GM12878 (cell line): ENCODE measurements around the gene GCDH. TPM values are rescaled to one million over a fixed set of nuclear protein-coding genes. Genes with fewer than 3 reads are reported as not detected.

ENCODE experiments used
- ATF7 ChIP-seq: fragments of 450-650 bp; IDR thresholded peaks from 2 replicates; pipeline ENCODE4 v1.6.1; 2016; ENCODE audit warnings: low read depth, mild to moderate bottlenecking
- BHLHE40 ChIP-seq, 2 experiments: fragments of 450-650 bp in 1 of 2; IDR thresholded peaks; 2 replicates each; pipeline ENCODE4 v1.6.1; 2011 to 2017; ENCODE audit warnings: low read depth in 2 of 2, borderline replicate concordance in 1 of 2, improper control_type of control experiment in 1 of 2, low read length in 1 of 2, mild to moderate bottlenecking in 1 of 2
- CEBPB ChIP-seq, 2 experiments: fragments of 150-350 bp in 1 of 2; IDR thresholded peaks; 2 replicates each; pipeline ENCODE4 v1.6.1; 2012 to 2014; ENCODE audit warnings: low read depth in 2 of 2, low read length in 2 of 2, borderline replicate concordance in 1 of 2, inconsistent platforms in 1 of 2
- CREB1 ChIP-seq: IDR thresholded peaks from 2 replicates; pipeline ENCODE4 v1.6.1; 2012; ENCODE audit warnings: low read depth, mild to moderate bottlenecking, inconsistent platforms
- ETV6 ChIP-seq, 2 experiments: fragments of 450-650 bp in 1 of 2; IDR thresholded peaks in 1 of 2; conservative IDR thresholded peaks in 1 of 2; 2 replicates each; pipeline ENCODE4 v1.6.1; 2014; ENCODE audit warnings: antibody characterized with exemption in 1 of 2, borderline replicate concordance in 1 of 2, low read depth in 1 of 2, mild to moderate bottlenecking in 1 of 2, moderate library complexity in 1 of 2
- MYC ChIP-seq: IDR thresholded peaks from 2 replicates; pipeline ENCODE4 v1.6.1; 2011; ENCODE audit warnings: mild to moderate bottlenecking, low read length, moderate library complexity, inconsistent platforms; ENCODE audit not compliant: insufficient read depth, insufficient replicate concordance, insufficient read length, severe bottlenecking
- NBN ChIP-seq: fragments of 450-650 bp; IDR thresholded peaks from 2 replicates; pipeline ENCODE4 v1.6.1; 2016
- SMARCA5 ChIP-seq: fragments of 450-650 bp; IDR thresholded peaks from 2 replicates; pipeline ENCODE4 v1.6.1; 2017; ENCODE audit warnings: mild to moderate bottlenecking
- SUPT20H ChIP-seq: IDR thresholded peaks from 2 replicates; pipeline ENCODE4 v1.6.1; 2011; ENCODE audit warnings: low read depth, mild to moderate bottlenecking, low read length, moderate library complexity, borderline replicate concordance; ENCODE audit not compliant: control insufficient read depth
- TBL1XR1 ChIP-seq: IDR thresholded peaks from 2 replicates; pipeline ENCODE4 v1.6.1; 2012; ENCODE audit warnings: low read depth, low read length, improper control_type of control experiment
- YY1 ChIP-seq: IDR thresholded peaks from 2 replicates; pipeline ENCODE4 v1.6.1; 2011; ENCODE audit warnings: low read depth, mild to moderate bottlenecking, low read length
- ZNF217 ChIP-seq: fragments of 450-650 bp; IDR thresholded peaks from 2 replicates; pipeline ENCODE4 v1.6.1; 2017; ENCODE audit warnings: antibody characterized with exemption, mild to moderate bottlenecking
- polyA plus RNA-seq, 11 experiments: library from polyadenylated mRNA; depleted of rRNA in 4 of 11; unstranded in 6 of 11; stranded (reverse) in 5 of 11; fragments of >200 nt; fragmentation: Nextera tagmentation in 4 of 11; fragmentation: Illumina TruSeq in 1 of 11; extraction: Ambion mirVana in 4 of 11; extraction: Trizol in 1 of 11; gene quantifications; 1 replicate in 1 of 11; 2 replicates in 10 of 11; pipeline versions ENCODE4 v1.2.1 to v1.2.3, GENCODE V29; 2011 to 2016; ENCODE audit warnings: inconsistent platforms in 2 of 11, missing spikeins in 2 of 11, low read depth in 1 of 11
- total RNA-seq, 4 experiments: library from RNA; depleted of rRNA in 3 of 4; stranded (reverse); fragments of >200 nt in 3 of 4; fragmentation: Illumina TruSeq in 1 of 4; extraction: Trizol in 1 of 4; gene quantifications; 2 replicates each; pipeline versions ENCODE4 v1.2.1 to v1.2.3, GENCODE V29; 2013 to 2021
- TF ChIP-seq, protein P1 (sequence below): fragments of 450-650 bp; IDR thresholded peaks from 2 replicates; pipeline ENCODE4 v1.6.1; 2016; ENCODE audit warnings: mild to moderate bottlenecking
- TF ChIP-seq, protein P2 (sequence below): IDR thresholded peaks from 2 replicates; pipeline ENCODE4 v1.6.1; 2012; ENCODE audit warnings: low read depth, low read length, improper control_type of control experiment
- TF ChIP-seq, protein P3 (sequence below): fragments of 450-650 bp; formaldehyde crosslinking; IDR thresholded peaks from 2 replicates; pipeline ENCODE4 v1.4.0; 2022; ENCODE audit warnings: mild to moderate bottlenecking, moderate library complexity
- TF ChIP-seq, protein P4 (sequence below): fragments of 450-650 bp; IDR thresholded peaks from 2 replicates; pipeline ENCODE4 v1.6.1; 2014; ENCODE audit warnings: mild to moderate bottlenecking
- TF ChIP-seq, protein P5 (sequence below): fragments of 450-650 bp; formaldehyde crosslinking; IDR thresholded peaks from 2 replicates; pipeline ENCODE4 v1.4.0; 2020; ENCODE audit warnings: mild to moderate bottlenecking, moderate library complexity

Gene GCDH
- total and polyA plus RNA-seq, 10 of the 15 experiments (the other 5 are each of a cell fraction or from before 2014, with no cell fraction given), result 4.2 to 69.4 (median 39.7) TPM

DNA sequence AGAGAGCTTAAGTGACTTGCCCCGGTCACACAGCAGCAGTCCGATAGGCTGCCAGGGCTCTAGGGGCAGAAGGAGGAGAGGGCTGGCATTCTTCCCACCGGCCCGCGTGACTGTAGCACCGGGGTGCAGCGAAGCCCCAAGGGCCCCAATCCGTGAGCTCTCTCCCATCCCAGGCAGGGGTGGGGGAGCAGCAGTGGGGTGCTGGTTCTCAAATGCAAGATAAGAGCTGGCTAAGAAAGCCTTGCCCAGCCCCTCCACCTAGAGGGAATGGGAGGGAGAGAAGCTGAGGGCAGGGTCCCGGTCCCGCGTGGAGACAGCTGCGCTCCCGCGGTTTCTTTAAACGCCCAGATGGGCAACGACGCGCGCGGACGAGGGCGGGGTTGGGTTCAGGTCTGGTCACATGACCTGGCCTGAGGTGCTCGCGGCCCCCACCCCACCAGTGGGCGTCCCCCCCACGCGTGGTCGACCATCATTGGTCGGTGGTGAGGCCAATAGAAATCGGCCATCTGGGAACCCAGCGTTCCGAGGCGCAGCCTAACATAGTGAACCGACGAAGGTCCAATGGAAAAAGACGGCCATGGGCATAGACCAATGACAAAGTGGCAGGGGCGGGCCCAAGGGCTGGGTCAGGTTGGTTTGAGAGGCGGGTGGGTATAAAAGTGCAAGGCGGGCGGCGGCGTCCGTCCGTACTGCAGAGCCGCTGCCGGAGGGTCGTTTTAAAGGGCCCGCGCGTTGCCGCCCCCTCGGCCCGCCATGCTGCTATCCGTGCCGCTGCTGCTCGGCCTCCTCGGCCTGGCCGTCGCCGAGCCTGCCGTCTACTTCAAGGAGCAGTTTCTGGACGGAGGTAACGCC is 47.2 kb downstream of the GCDH start, which contains the start of gene CALR (continued):
- TF ChIP-seq NBN (0 out of 2 replicates have a peak, but pooled peaks have one; percentile 14), SMARCA5 (peak; percentile 54; the same call in 1 of the 2 replicates), ETV6 (conservative IDR thresholded peaks at IDR 0.05 in 1 of 2, IDR thresholded peaks at IDR 0.05 in 1 of 2; ENCODE audit: borderline replicate concordance in 1 of 2, low read depth in 1 of 2) (no peak), MYC (peak; percentile 2), ZNF217 (no peak), YY1 (peak; percentile 88), BHLHE40 (IDR thresholded peaks at IDR 0.05; ENCODE audit: borderline replicate concordance in 1 of 2, low read depth in 2 of 2, low read length in 1 of 2) (peak; percentile 25 to 73; a peak in 3 of 4 replicates), SUPT20H (no peak), TBL1XR1 (no peak), ATF7 (peak; percentile 33; the same call in 1 of the 2 replicates), CREB1 (peak; percentile 78), CEBPB (IDR thresholded peaks at IDR 0.05; ENCODE audit: borderline replicate concordance in 1 of 2, low read depth in 2 of 2, low read length in 2 of 2) (no peak)
- TF ChIP-seq, protein P1, sequence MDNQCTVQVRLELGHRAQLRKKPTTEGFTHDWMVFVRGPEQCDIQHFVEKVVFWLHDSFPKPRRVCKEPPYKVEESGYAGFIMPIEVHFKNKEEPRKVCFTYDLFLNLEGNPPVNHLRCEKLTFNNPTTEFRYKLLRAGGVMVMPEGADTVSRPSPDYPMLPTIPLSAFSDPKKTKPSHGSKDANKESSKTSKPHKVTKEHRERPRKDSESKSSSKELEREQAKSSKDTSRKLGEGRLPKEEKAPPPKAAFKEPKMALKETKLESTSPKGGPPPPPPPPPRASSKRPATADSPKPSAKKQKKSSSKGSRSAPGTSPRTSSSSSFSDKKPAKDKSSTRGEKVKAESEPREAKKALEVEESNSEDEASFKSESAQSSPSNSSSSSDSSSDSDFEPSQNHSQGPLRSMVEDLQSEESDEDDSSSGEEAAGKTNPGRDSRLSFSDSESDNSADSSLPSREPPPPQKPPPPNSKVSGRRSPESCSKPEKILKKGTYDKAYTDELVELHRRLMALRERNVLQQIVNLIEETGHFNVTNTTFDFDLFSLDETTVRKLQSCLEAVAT, result no peak
- TF ChIP-seq, protein P2, sequence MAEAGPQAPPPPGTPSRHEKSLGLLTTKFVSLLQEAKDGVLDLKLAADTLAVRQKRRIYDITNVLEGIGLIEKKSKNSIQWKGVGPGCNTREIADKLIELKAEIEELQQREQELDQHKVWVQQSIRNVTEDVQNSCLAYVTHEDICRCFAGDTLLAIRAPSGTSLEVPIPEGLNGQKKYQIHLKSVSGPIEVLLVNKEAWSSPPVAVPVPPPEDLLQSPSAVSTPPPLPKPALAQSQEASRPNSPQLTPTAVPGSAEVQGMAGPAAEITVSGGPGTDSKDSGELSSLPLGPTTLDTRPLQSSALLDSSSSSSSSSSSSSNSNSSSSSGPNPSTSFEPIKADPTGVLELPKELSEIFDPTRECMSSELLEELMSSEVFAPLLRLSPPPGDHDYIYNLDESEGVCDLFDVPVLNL, result peak; percentile 88
- TF ChIP-seq, protein P3, sequence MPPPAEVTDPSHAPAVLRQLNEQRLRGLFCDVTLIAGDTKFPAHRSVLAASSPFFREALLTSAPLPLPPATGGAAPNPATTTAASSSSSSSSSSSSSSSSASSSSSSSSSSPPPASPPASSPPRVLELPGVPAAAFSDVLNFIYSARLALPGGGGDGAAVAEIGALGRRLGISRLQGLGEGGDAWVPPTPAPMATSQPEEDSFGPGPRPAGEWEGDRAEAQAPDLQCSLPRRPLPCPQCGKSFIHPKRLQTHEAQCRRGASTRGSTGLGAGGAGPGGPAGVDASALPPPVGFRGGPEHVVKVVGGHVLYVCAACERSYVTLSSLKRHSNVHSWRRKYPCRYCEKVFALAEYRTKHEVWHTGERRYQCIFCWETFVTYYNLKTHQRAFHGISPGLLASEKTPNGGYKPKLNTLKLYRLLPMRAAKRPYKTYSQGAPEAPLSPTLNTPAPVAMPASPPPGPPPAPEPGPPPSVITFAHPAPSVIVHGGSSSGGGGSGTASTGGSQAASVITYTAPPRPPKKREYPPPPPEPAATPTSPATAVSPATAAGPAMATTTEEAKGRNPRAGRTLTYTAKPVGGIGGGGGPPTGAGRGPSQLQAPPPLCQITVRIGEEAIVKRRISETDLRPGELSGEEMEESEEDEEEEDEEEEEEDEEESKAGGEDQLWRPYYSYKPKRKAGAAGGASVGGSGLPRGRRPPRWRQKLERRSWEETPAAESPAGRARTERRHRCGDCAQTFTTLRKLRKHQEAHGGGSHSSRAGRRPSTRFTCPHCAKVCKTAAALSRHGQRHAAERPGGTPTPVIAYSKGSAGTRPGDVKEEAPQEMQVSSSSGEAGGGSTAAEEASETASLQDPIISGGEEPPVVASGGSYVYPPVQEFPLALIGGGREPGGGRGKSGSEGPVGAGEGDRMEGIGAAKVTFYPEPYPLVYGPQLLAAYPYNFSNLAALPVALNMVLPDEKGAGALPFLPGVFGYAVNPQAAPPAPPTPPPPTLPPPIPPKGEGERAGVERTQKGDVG (CRISPR knock-in tag), result no peak
- TF ChIP-seq, protein P4, sequence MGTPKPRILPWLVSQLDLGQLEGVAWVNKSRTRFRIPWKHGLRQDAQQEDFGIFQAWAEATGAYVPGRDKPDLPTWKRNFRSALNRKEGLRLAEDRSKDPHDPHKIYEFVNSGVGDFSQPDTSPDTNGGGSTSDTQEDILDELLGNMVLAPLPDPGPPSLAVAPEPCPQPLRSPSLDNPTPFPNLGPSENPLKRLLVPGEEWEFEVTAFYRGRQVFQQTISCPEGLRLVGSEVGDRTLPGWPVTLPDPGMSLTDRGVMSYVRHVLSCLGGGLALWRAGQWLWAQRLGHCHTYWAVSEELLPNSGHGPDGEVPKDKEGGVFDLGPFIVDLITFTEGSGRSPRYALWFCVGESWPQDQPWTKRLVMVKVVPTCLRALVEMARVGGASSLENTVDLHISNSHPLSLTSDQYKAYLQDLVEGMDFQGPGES, result peak; percentile 90
- TF ChIP-seq, protein P5, sequence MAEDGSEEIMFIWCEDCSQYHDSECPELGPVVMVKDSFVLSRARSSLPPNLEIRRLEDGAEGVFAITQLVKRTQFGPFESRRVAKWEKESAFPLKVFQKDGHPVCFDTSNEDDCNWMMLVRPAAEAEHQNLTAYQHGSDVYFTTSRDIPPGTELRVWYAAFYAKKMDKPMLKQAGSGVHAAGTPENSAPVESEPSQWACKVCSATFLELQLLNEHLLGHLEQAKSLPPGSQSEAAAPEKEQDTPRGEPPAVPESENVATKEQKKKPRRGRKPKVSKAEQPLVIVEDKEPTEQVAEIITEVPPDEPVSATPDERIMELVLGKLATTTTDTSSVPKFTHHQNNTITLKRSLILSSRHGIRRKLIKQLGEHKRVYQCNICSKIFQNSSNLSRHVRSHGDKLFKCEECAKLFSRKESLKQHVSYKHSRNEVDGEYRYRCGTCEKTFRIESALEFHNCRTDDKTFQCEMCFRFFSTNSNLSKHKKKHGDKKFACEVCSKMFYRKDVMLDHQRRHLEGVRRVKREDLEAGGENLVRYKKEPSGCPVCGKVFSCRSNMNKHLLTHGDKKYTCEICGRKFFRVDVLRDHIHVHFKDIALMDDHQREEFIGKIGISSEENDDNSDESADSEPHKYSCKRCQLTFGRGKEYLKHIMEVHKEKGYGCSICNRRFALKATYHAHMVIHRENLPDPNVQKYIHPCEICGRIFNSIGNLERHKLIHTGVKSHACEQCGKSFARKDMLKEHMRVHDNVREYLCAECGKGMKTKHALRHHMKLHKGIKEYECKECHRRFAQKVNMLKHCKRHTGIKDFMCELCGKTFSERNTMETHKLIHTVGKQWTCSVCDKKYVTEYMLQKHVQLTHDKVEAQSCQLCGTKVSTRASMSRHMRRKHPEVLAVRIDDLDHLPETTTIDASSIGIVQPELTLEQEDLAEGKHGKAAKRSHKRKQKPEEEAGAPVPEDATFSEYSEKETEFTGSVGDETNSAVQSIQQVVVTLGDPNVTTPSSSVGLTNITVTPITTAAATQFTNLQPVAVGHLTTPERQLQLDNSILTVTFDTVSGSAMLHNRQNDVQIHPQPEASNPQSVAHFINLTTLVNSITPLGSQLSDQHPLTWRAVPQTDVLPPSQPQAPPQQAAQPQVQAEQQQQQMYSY (CRISPR knock-in tag), result no peak
